ENCODE data around the gene GP1BA.

Gene GP1BA

DNA sequence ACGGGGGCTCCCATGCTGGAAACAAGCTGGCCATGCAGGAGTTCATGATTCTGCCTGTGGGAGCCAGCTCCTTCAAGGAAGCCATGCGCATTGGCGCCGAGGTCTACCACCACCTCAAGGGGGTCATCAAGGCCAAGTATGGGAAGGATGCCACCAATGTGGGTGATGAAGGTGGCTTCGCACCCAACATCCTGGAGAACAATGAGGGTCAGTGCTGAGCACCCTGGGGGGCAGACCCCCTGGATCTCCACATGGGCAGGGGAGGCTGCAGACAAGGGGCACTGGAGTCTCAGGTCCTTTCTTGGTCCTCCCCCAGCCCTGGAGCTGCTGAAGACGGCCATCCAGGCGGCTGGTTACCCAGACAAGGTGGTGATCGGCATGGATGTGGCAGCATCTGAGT lies 23.0 kb downstream of the GP1BA start:
- no peak for TF ChIP-seq TAF1 (IDR thresholded peaks at IDR 0.05; ENCODE audit: low read depth)
- TF ChIP-seq, protein P1, sequence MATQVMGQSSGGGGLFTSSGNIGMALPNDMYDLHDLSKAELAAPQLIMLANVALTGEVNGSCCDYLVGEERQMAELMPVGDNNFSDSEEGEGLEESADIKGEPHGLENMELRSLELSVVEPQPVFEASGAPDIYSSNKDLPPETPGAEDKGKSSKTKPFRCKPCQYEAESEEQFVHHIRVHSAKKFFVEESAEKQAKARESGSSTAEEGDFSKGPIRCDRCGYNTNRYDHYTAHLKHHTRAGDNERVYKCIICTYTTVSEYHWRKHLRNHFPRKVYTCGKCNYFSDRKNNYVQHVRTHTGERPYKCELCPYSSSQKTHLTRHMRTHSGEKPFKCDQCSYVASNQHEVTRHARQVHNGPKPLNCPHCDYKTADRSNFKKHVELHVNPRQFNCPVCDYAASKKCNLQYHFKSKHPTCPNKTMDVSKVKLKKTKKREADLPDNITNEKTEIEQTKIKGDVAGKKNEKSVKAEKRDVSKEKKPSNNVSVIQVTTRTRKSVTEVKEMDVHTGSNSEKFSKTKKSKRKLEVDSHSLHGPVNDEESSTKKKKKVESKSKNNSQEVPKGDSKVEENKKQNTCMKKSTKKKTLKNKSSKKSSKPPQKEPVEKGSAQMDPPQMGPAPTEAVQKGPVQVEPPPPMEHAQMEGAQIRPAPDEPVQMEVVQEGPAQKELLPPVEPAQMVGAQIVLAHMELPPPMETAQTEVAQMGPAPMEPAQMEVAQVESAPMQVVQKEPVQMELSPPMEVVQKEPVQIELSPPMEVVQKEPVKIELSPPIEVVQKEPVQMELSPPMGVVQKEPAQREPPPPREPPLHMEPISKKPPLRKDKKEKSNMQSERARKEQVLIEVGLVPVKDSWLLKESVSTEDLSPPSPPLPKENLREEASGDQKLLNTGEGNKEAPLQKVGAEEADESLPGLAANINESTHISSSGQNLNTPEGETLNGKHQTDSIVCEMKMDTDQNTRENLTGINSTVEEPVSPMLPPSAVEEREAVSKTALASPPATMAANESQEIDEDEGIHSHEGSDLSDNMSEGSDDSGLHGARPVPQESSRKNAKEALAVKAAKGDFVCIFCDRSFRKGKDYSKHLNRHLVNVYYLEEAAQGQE (IDR thresholded peaks at IDR 0.05; ENCODE audit: low read depth): no peak
- no peak for TF ChIP-seq CREB1 (IDR thresholded peaks at IDR 0.05; ENCODE audit: low read depth)
- no peak for TF ChIP-seq TEAD4 (IDR thresholded peaks at IDR 0.05)
- no peak for TF ChIP-seq NFIC (IDR thresholded peaks at IDR 0.05)
- no peak for TF ChIP-seq ZBTB7A (IDR thresholded peaks at IDR 0.05; ENCODE audit: low read depth)
- TF ChIP-seq, protein P2, sequence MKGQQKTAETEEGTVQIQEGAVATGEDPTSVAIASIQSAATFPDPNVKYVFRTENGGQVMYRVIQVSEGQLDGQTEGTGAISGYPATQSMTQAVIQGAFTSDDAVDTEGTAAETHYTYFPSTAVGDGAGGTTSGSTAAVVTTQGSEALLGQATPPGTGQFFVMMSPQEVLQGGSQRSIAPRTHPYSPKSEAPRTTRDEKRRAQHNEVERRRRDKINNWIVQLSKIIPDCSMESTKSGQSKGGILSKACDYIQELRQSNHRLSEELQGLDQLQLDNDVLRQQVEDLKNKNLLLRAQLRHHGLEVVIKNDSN (IDR thresholded peaks at IDR 0.05): no peak
- TF ChIP-seq FOXM1 (IDR thresholded peaks at IDR 0.05; ENCODE audit: borderline replicate concordance, low read depth): no peak
- TF ChIP-seq, protein P3, sequence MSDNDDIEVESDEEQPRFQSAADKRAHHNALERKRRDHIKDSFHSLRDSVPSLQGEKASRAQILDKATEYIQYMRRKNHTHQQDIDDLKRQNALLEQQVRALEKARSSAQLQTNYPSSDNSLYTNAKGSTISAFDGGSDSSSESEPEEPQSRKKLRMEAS (IDR thresholded peaks at IDR 0.05): no peak
- no peak for TF ChIP-seq TCF12 (IDR thresholded peaks at IDR 0.05; ENCODE audit: low read depth)
- no peak for TF ChIP-seq CEBPB (IDR thresholded peaks at IDR 0.05)
- no peak for TF ChIP-seq EP300 (IDR thresholded peaks at IDR 0.05; ENCODE audit: borderline replicate concordance)
- no peak for TF ChIP-seq YY1 (IDR thresholded peaks at IDR 0.05; ENCODE audit: low read depth)
- no peak for TF ChIP-seq EGR1 (IDR thresholded peaks at IDR 0.05)

DNA sequence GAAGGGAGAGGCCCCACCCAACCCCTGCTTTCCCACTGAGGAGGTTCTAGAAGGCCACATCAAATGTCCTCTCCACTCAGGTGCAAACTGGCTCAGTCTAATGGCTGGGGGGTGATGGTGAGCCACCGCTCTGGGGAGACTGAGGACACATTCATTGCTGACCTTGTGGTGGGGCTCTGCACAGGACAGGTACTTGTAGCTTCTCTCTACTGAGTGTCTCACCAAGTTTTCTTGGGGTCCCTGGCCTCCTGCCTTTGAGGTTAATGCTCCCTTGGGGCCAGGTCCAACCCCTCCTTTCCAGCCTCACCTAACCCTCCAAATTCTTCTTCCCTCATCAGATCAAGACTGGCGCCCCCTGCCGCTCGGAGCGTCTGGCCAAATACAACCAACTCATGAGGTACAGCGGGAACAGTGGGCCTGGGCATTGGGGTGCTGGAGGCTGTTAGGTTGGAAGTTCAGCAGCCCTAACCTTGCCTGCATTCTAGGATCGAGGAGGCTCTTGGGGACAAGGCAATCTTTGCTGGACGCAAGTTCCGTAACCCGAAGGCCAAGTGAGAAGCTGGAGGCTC lies 24.5 kb downstream of the GP1BA start:
- no peak for TF ChIP-seq CREB1 (IDR thresholded peaks at IDR 0.05; ENCODE audit: low read depth)
- no peak for TF ChIP-seq ZBTB7A (IDR thresholded peaks at IDR 0.05; ENCODE audit: low read depth)
- TF ChIP-seq, protein P1 (IDR thresholded peaks at IDR 0.05; ENCODE audit: low read depth): no peak
- no peak for TF ChIP-seq EGR1 (IDR thresholded peaks at IDR 0.05)
- TF ChIP-seq, protein P3 (IDR thresholded peaks at IDR 0.05): no peak
- no peak for TF ChIP-seq TAF1 (IDR thresholded peaks at IDR 0.05; ENCODE audit: low read depth)
- no peak for TF ChIP-seq RAD21 (IDR thresholded peaks at IDR 0.05; ENCODE audit: low read depth)
- TF ChIP-seq, protein P2 (IDR thresholded peaks at IDR 0.05): no peak
- TF ChIP-seq EP300 (IDR thresholded peaks at IDR 0.05; ENCODE audit: borderline replicate concordance): no peak
- TF ChIP-seq YY1 (IDR thresholded peaks at IDR 0.05; ENCODE audit: low read depth): no peak
- TF ChIP-seq FOXM1 (IDR thresholded peaks at IDR 0.05; ENCODE audit: borderline replicate concordance, low read depth): no peak
- TF ChIP-seq NFIC (IDR thresholded peaks at IDR 0.05): no peak

DNA sequence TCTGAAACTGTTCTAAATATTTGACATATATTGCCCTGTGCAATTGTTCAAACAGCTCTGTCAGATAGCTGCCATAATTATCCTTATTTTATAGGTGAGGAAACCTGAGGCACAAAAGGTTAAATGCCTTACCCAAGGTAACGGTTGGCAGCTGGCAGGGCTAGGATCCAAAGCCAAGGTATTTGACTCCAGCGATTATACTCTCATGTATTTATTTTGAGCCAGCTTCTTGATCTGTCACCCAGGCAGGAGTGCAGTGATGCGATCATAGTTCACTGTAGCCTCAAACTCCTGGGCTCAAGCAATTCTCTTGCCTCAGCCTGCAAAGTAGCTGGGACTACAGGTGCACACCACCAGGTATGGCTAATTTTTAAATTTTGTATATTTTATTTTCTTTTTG lies 26.0 kb downstream of the GP1BA start:
- TF ChIP-seq, protein P3 (IDR thresholded peaks at IDR 0.05): no peak
- TF ChIP-seq TEAD4 (IDR thresholded peaks at IDR 0.05) (no peak), NFIC (IDR thresholded peaks at IDR 0.05) (no peak), TCF12 (IDR thresholded peaks at IDR 0.05; ENCODE audit: low read depth) (no peak), TAF1 (IDR thresholded peaks at IDR 0.05; ENCODE audit: low read depth) (no peak), CEBPB (IDR thresholded peaks at IDR 0.05) (no peak), ZBTB7A (IDR thresholded peaks at IDR 0.05; ENCODE audit: low read depth) (no peak), CREB1 (IDR thresholded peaks at IDR 0.05; ENCODE audit: low read depth) (no peak)
- TF ChIP-seq, protein P1 (IDR thresholded peaks at IDR 0.05; ENCODE audit: low read depth): no peak

DNA sequence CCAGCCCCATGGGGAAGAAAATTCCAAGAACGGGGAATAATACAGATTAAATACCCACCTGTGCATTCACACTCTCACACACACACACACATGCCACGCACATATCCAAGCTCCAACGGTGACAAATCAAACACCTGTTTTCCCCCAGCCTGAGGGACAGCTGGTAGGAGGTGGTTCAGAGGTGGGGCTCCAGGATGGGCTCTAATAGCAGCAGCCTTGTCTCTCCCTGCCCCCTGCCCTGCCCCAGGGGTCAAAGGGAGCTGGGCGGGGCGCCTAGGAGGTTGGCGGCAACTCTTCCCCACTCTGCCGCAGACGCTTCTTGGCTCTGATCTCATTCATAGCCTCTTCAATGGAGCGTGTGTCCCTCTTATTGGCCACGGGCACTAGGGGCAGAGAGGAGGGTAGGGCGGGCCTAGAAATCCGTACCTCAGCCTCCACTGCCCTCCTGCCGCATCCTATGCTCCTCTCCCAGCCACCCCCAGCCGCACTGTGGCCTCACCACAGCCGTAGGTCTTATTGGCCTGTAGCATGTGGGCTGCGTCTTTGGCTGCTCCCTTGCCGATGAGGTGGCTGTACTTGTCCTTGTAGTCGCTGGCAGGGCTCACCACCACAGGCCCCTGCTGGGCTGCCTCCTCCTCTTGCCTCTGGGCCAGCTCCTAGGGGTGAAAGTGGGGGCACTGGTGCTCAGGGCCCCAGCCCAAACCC lies 27.3 kb downstream of the GP1BA start:
- TF ChIP-seq RAD21 (IDR thresholded peaks at IDR 0.05; ENCODE audit: low read depth) (no peak), FOXM1 (IDR thresholded peaks at IDR 0.05; ENCODE audit: borderline replicate concordance, low read depth) (no peak), TAF1 (IDR thresholded peaks at IDR 0.05; ENCODE audit: low read depth) (no peak), CEBPB (IDR thresholded peaks at IDR 0.05) (no peak), EP300 (IDR thresholded peaks at IDR 0.05; ENCODE audit: borderline replicate concordance) (no peak), YY1 (IDR thresholded peaks at IDR 0.05; ENCODE audit: low read depth) (no peak), EGR1 (IDR thresholded peaks at IDR 0.05) (no peak), NFIC (IDR thresholded peaks at IDR 0.05) (no peak), CREB1 (IDR thresholded peaks at IDR 0.05; ENCODE audit: low read depth) (no peak), ZBTB7A (IDR thresholded peaks at IDR 0.05; ENCODE audit: low read depth) (no peak), TEAD4 (IDR thresholded peaks at IDR 0.05) (no peak), TCF12 (IDR thresholded peaks at IDR 0.05; ENCODE audit: low read depth) (no peak)
- TF ChIP-seq, protein P3 (IDR thresholded peaks at IDR 0.05): no peak
- TF ChIP-seq, protein P1 (IDR thresholded peaks at IDR 0.05; ENCODE audit: low read depth): no peak
- TF ChIP-seq, protein P2 (IDR thresholded peaks at IDR 0.05): no peak
